Astrocyte (in vitro differentiated cells and primary cell): ENCODE results near the gene IPO13. TPM values are rescaled to one million over a fixed set of nuclear protein-coding genes. Genes with fewer than 3 reads are reported as not detected.

Experiments used
- DNase-seq: peaks from one replicate; pipeline ENCODE4 v3.0.0-alpha.2; 2010; ENCODE audit warnings: low read depth
- FAIRE-seq: peaks from 2 replicates; lab custom pipeline; 2011; peaks lifted over from hg19 to GRCh38; lab: Jason Lieb, UNC
- H2AFZ ChIP-seq: 2 replicates; pipeline ENCODE4 v1.6.0; 2012; ENCODE audit warnings: low read depth, low read length, inconsistent platforms
- H3K27ac ChIP-seq: 2 replicates; pipeline ENCODE4 v1.5.1; 2011; ENCODE audit warnings: low read depth, low read length, inconsistent platforms
- H3K27me3 ChIP-seq: 2 replicates; pipeline ENCODE4 v1.6.0; 2011; ENCODE audit warnings: low read length, inconsistent platforms; ENCODE audit not compliant: insufficient read depth
- H3K36me3 ChIP-seq: 2 replicates; pipeline ENCODE4 v1.5.1; 2011; ENCODE audit warnings: low read length, inconsistent platforms; ENCODE audit not compliant: insufficient read depth
- H3K4me1 ChIP-seq: 2 replicates; pipeline ENCODE4 v1.5.1; 2011; ENCODE audit warnings: low read length, inconsistent platforms; ENCODE audit not compliant: insufficient read depth
- H3K4me2 ChIP-seq: 2 replicates; pipeline ENCODE4 v1.6.0; 2012; ENCODE audit warnings: low read length, inconsistent platforms
- H3K4me3 ChIP-seq: 2 replicates; pipeline ENCODE4 v1.5.1; 2011; ENCODE audit warnings: low read depth, mild to moderate bottlenecking, low read length, inconsistent platforms; ENCODE audit not compliant: insufficient read depth
- H3K79me2 ChIP-seq: 2 replicates; pipeline ENCODE4 v1.6.0; 2012; ENCODE audit warnings: mild to moderate bottlenecking, low read length, inconsistent platforms; ENCODE audit not compliant: insufficient read depth
- H3K9ac ChIP-seq: 2 replicates; pipeline ENCODE4 v1.6.0; 2012; ENCODE audit warnings: mild to moderate bottlenecking, low read length, inconsistent platforms
- H3K9me3 ChIP-seq: 2 replicates; pipeline ENCODE4 v1.5.1; 2012; ENCODE audit warnings: low read depth, mild to moderate bottlenecking, low read length, inconsistent platforms; ENCODE audit not compliant: insufficient read depth
- H4K20me1 ChIP-seq: 2 replicates; pipeline ENCODE4 v1.6.0; 2012; ENCODE audit warnings: low read length, inconsistent platforms; ENCODE audit not compliant: insufficient read depth
- H3K27ac Mint-ChIP-seq: one replicate; pipeline ENCODE4 v1.8.0; 2021; ENCODE audit warnings: mild to moderate bottlenecking, mixed read lengths; ENCODE audit not compliant: unreplicated experiment
- H3K27me3 Mint-ChIP-seq: one replicate; pipeline ENCODE4 v1.8.0; 2021; ENCODE audit warnings: low read depth, mixed read lengths; ENCODE audit not compliant: unreplicated experiment
- H3K36me3 Mint-ChIP-seq: one replicate; pipeline ENCODE4 v1.8.0; 2021; ENCODE audit warnings: low read depth, mixed read lengths; ENCODE audit not compliant: unreplicated experiment
- H3K4me1 Mint-ChIP-seq: one replicate; pipeline ENCODE4 v1.8.0; 2021; ENCODE audit warnings: low read depth, mixed read lengths; ENCODE audit not compliant: unreplicated experiment
- H3K4me3 Mint-ChIP-seq: one replicate; pipeline ENCODE4 v1.8.0; 2021; ENCODE audit warnings: mild to moderate bottlenecking, moderate library complexity, mixed read lengths; ENCODE audit not compliant: unreplicated experiment
- H3K9me3 Mint-ChIP-seq: one replicate; pipeline ENCODE4 v1.8.0; 2021; ENCODE audit warnings: mild to moderate bottlenecking, mixed read lengths; ENCODE audit not compliant: unreplicated experiment
- CTCF ChIP-seq: IDR thresholded peaks from 2 replicates; pipeline ENCODE4 v1.5.1; 2011; ENCODE audit warnings: low read depth, mild to moderate bottlenecking, inconsistent platforms, low read length, moderate library complexity; ENCODE audit not compliant: insufficient read depth
- EZH2 ChIP-seq: IDR thresholded peaks from 2 replicates; pipeline ENCODE4 v1.6.1; 2012; ENCODE audit warnings: mild to moderate bottlenecking, low read length, inconsistent platforms; ENCODE audit not compliant: insufficient read depth
- total RNA-seq: library from RNA; stranded (reverse); gene quantifications from 2 replicates; pipeline ENCODE4 v1.2.1, GENCODE V29; 2021

IPO13 gene
- total RNA-seq, 1 donor from 2014 or later: 31.0 TPM

DNA sequence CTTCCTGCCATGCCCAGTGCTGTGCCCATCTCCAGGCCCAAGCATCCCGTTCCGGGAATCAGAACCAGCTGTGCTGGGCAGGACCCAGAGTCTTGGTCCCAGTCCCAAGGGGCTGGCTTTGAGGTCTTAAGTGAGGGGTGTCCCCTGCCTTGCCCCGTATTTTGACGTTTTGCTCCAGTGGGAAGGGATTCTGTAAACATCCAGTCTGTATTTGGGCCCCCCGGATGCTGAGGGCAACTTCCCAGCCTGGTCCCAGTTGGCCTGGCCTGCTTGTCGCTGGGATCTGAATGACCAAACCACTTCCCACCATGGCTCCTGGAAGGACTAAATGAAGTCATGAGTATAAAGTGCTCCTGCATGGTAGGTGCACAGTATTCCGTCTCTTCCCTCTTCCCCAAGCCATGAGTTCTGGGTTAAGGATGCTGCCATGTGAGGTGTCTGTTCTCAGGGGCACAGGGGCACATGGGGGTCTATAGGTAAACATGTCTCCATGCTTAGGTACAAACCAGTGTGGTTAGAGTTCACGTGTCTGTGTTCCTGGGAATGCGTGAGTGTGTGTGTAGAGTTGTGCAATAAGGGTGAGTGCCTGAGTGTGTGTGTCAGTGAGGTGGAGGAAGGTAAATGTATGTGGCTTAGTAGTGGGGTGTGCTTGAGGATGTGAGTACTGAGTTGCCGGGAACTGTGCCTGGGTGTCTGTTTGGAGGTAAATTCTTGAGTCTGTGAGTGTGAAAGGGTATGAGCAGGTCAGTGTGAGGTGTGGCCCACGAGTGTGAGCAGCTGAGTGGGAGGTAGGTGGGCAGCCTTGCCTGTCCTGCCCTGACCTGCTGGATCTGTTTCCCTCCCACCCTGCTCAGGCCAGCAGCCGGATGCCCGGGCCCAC lies 33.7 kb downstream of the IPO13 start:
- no peaks in the 10 kb centered on the region for H3K27me3 Mint-ChIP-seq
- Histone ChIP-seq H3K9me3 (no peaks in the 10 kb centered on the region), H2AFZ (peak overlapping the region; percentile 46), H3K4me2 (peak overlapping the region; percentile 97), H3K79me2 (peaks cover 72% of the 10 kb centered on the region), H3K27ac (peak overlapping the region; percentile 48), H3K36me3 (peaks cover 21% of the 10 kb centered on the region), H4K20me1 (peaks cover 79% of the 10 kb centered on the region), H3K4me1 (peaks cover 41% of the 10 kb centered on the region), H3K4me3 (peak overlapping the region; percentile 71), H3K9ac (peak overlapping the region; percentile 86), H3K27me3 (no peaks in the 10 kb centered on the region)
- H3K9me3 Mint-ChIP-seq: no peaks in the 10 kb centered on the region
- TF ChIP-seq CTCF (no peak), EZH2 (no peak)
- H3K27ac Mint-ChIP-seq: peak overlapping the region; percentile 6
- DNase-seq (peak; percentile 52), FAIRE-seq (no peak)
- H3K36me3 Mint-ChIP-seq: peaks cover 27% of the 10 kb centered on the region
- peak overlapping the region; percentile 91 for H3K4me3 Mint-ChIP-seq
- H3K4me1 Mint-ChIP-seq: peaks cover 41% of the 10 kb centered on the region

DNA sequence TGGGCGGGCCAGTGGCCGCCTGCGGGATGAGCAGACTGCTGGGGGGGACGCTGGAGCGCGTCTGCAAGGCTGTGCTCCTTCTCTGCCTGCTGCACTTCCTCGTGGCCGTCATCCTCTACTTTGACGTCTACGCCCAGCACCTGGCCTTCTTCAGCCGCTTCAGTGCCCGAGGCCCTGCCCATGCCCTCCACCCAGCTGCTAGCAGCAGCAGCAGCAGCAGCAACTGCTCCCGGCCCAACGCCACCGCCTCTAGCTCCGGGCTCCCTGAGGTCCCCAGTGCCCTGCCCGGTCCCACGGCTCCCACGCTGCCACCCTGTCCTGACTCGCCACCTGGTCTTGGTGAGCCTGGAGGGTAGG lies 34.4 kb downstream of the IPO13 start:
- Mint-ChIP-seq H3K4me1 (peaks cover 38% of the 10 kb centered on the region), H3K27me3 (no peaks in the 10 kb centered on the region), H3K9me3 (no peaks in the 10 kb centered on the region), H3K27ac (no peak overlapping the region), H3K36me3 (peaks cover 33% of the 10 kb centered on the region), H3K4me3 (no peak overlapping the region)
- H4K20me1 ChIP-seq: peaks cover 79% of the 10 kb centered on the region
- no peak overlapping the region for H3K9ac ChIP-seq
- no peak overlapping the region for H3K27ac ChIP-seq
- TF ChIP-seq CTCF (no peak), EZH2 (no peak)
- H3K4me3 ChIP-seq: no peak overlapping the region
- FAIRE-seq: no peak
- peaks cover 35% of the 10 kb centered on the region for H3K4me1 ChIP-seq
- peaks cover 21% of the 10 kb centered on the region for H3K36me3 ChIP-seq
- H3K79me2 ChIP-seq: peaks cover 66% of the 10 kb centered on the region
- no peaks in the 10 kb centered on the region for H3K27me3 ChIP-seq
- no peak for DNase-seq
- H3K4me2 ChIP-seq: peak overlapping the region; percentile 97
- H3K9me3 ChIP-seq: no peaks in the 10 kb centered on the region
- H2AFZ ChIP-seq: no peak overlapping the region

DNA sequence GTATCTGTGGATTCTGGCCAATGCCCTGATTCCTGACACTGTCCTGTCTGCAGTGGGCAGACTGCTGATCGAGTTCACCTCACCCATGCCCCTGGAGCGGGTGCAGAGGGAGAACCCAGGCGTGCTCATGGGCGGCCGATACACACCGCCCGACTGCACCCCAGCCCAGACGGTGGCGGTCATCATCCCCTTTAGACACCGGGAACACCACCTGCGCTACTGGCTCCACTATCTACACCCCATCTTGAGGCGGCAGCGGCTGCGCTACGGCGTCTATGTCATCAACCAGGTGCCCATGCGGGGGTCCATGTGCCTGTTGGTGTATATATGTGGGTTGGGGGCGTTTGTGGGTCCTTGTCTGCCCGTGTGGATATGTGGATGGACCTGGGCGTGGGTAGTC lies 34.9 kb downstream of the IPO13 start:
- Histone ChIP-seq H3K36me3 (peaks cover 16% of the 10 kb centered on the region), H3K4me1 (peaks cover 30% of the 10 kb centered on the region), H2AFZ (no peak overlapping the region), H3K27me3 (no peaks in the 10 kb centered on the region), H3K79me2 (peaks cover 60% of the 10 kb centered on the region), H3K4me2 (no peak overlapping the region), H3K9ac (no peak overlapping the region), H3K4me3 (no peak overlapping the region), H3K27ac (no peak overlapping the region), H4K20me1 (peaks cover 78% of the 10 kb centered on the region), H3K9me3 (no peaks in the 10 kb centered on the region)
- H3K4me3 Mint-ChIP-seq: no peak overlapping the region
- peaks cover 38% of the 10 kb centered on the region for H3K4me1 Mint-ChIP-seq
- H3K27ac Mint-ChIP-seq: no peak overlapping the region
- TF ChIP-seq CTCF (no peak), EZH2 (no peak)
- DNase-seq (no peak), FAIRE-seq (no peak)
- H3K36me3 Mint-ChIP-seq: peaks cover 38% of the 10 kb centered on the region
- H3K9me3 Mint-ChIP-seq: no peaks in the 10 kb centered on the region
- no peaks in the 10 kb centered on the region for H3K27me3 Mint-ChIP-seq
